ENCODE measurements around the gene SPINK4.

DNA sequence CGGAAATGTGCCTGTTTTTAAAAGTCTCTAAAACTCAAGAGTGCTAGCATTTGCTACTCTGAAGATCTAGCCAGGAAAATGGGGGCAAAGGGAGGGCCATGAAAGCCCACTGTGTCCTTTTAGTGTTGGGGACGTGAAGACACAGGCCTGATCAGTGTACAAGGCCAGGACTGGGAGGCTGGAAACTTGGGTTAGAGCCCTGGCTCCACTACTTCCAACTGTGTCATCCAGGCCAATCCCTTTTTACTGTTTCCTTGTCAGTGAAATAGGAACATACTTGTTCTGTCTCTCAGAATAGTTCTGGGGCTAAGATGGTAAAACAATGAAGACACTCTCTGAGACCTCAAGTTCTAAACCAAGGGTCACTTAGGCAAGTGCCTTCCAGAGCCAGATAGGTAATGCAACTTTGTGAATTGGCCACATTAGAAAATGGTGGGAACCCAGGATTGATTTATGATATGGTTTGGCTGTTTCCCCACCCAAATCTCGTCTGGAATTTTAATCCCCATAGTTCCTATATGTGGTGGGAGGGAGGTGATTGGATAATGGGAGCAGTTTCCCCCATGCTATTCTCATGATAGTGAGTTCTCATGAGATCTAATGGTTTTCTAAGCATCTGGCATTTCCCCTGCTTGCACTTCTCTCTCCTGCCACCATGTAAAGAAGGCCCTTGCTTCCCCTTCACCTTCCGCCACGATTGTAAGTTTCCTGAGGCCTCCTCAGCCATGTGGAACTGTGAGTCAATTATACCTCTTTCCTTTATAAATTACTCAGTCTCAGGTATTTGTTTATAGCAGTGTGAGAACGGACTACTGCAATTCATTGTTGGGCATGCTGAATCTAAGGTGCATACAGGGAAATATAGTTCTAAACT is 42.5 kb upstream of the SPINK4 start:
- TF ChIP-seq, protein P1, sequence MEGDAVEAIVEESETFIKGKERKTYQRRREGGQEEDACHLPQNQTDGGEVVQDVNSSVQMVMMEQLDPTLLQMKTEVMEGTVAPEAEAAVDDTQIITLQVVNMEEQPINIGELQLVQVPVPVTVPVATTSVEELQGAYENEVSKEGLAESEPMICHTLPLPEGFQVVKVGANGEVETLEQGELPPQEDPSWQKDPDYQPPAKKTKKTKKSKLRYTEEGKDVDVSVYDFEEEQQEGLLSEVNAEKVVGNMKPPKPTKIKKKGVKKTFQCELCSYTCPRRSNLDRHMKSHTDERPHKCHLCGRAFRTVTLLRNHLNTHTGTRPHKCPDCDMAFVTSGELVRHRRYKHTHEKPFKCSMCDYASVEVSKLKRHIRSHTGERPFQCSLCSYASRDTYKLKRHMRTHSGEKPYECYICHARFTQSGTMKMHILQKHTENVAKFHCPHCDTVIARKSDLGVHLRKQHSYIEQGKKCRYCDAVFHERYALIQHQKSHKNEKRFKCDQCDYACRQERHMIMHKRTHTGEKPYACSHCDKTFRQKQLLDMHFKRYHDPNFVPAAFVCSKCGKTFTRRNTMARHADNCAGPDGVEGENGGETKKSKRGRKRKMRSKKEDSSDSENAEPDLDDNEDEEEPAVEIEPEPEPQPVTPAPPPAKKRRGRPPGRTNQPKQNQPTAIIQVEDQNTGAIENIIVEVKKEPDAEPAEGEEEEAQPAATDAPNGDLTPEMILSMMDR (IDR thresholded peaks at IDR 0.05; ENCODE audit: poor library complexity): no peak
- TF ChIP-seq EZH2phosphoT487 (IDR thresholded peaks at IDR 0.05; ENCODE audit: low read depth, severe bottlenecking, unreplicated experiment): no peak
